Fibroblast of the aortic adventitia (primary cell): ENCODE data around the gene KCNH6. TPM values are rescaled to one million over a fixed set of nuclear protein-coding genes. Genes with fewer than 3 reads are reported as not detected.

Experiments used
- DNase-seq: peaks from one replicate; pipeline ENCODE4 v3.0.0-alpha.2; 2010; ENCODE audit warnings: low read depth
- H3K4me3 ChIP-seq: 2 replicates; pipeline ENCODE4 v1.5.1; 2011; ENCODE audit warnings: low read depth, mild to moderate bottlenecking, control low read depth, low read length, moderate library complexity
- CTCF ChIP-seq: IDR thresholded peaks from 2 replicates; pipeline ENCODE4 v1.5.1; 2011; ENCODE audit warnings: mild to moderate bottlenecking, low read length, control low read depth, inconsistent platforms; ENCODE audit not compliant: insufficient read depth
- total RNA-seq: library from RNA; depleted of rRNA; stranded (reverse); fragments of >200 nt; gene quantifications from 2 replicates; pipeline ENCODE4 v1.2.3, GENCODE V29; 2012; ENCODE audit warnings: low replicate concordance

Gene KCNH6
- total RNA-seq, 1 donor: not detected

- no peak for TF ChIP-seq CTCF
- no peak overlapping the region for H3K4me3 ChIP-seq
- DNase-seq: no peak
Observed at GRCh38 chr17:63546308-63547082, 23.3 kb downstream of the KCNH6 start.

- no peak overlapping the region for H3K4me3 ChIP-seq
- TF ChIP-seq CTCF: no peak
- no peak for DNase-seq
Observed at GRCh38 chr17:63547083-63547523, 23.9 kb downstream of the KCNH6 start.

- peak overlapping the region; percentile 73 for H3K4me3 ChIP-seq
- TF ChIP-seq CTCF: no peak
- DNase-seq: no peak
Observed at GRCh38 chr17:63549289-63549945, 26.3 kb downstream of the KCNH6 start.

- peak; percentile 100 for DNase-seq
- no peak for TF ChIP-seq CTCF
- peak within 1 kb of the TSS; percentile 92 for H3K4me3 ChIP-seq
Observed at GRCh38 chr17:63549946-63550816, 27.0 kb downstream of the KCNH6 start, which contains the start of gene DCAF7. DCAF7 (plus strand) TSS chr17:63550477; CDS start chr17:63550678, 201 bp downstream.

GRCh38 chr17:63550817-63551639 lies 27.9 kb downstream of the KCNH6 start:
- peak overlapping the region; percentile 92 for H3K4me3 ChIP-seq
- TF ChIP-seq CTCF: no peak
- peak; percentile 16 for DNase-seq

GRCh38 chr17:63552211-63552610 lies 29.1 kb downstream of the KCNH6 start:
- no peak for TF ChIP-seq CTCF
- peak overlapping the region; percentile 65 for H3K4me3 ChIP-seq
- DNase-seq: peak; percentile 37
